Right atrium auricular region (tissue), 2 donors: Measurements from ENCODE around the gene HMGB4. TPM values are rescaled to one million over a fixed set of nuclear protein-coding genes. Genes with fewer than 3 reads are reported as not detected.

Experiments used
- DNase-seq: peaks from one replicate; pipeline ENCODE4 v3.0.0-alpha.2; 2019; ENCODE audit warnings: low spot score
- H3K27ac ChIP-seq, 2 donors: fragments of 200-600 bp; sonication (generic); 1 replicate in 1 of 2; 2 replicates in 1 of 2; pipeline ENCODE4 v1.5.1; 2016 to 2019
- H3K27me3 ChIP-seq, 2 donors: fragments of 200-600 bp; sonication (generic); one replicate each; pipeline versions ENCODE4 v1.5.1 to v1.6.0; 2017 to 2019
- H3K36me3 ChIP-seq: fragments of 200-600 bp; sonication (generic); one replicate; pipeline ENCODE4 v1.5.1; 2016
- H3K4me1 ChIP-seq, 2 donors: fragments of 200-600 bp; sonication (generic); one replicate each; pipeline versions ENCODE4 v1.5.1 to v1.6.0; 2017 to 2019
- H3K4me3 ChIP-seq, 2 donors: fragments of 200-600 bp; sonication (generic); 1 replicate in 1 of 2; 2 replicates in 1 of 2; pipeline ENCODE4 v1.5.1; 2017 to 2019; ENCODE audit warnings: mild to moderate bottlenecking in 1 of 2, moderate library complexity in 1 of 2
- H3K9me3 ChIP-seq, 2 donors: fragments of 200-600 bp; sonication (generic); one replicate each; pipeline ENCODE4 v1.5.1; 2019
- total RNA-seq, 2 donors: library from RNA; depleted of rRNA; stranded (reverse); fragments of >200 nt; gene quantifications; one replicate each; pipeline ENCODE4 v1.1.0, GENCODE V29; 2016
- TF ChIP-seq, protein P1 (sequence below), 2 donors: fragments of 200-600 bp; sonication (generic); IDR thresholded peaks; one replicate each; pipeline ENCODE4 v1.5.1; 2019; ENCODE audit warnings: antibody characterized with exemption in 2 of 2

HMGB4 gene
- total RNA-seq, 2 donors from 2014 or later: not detected

DNA sequence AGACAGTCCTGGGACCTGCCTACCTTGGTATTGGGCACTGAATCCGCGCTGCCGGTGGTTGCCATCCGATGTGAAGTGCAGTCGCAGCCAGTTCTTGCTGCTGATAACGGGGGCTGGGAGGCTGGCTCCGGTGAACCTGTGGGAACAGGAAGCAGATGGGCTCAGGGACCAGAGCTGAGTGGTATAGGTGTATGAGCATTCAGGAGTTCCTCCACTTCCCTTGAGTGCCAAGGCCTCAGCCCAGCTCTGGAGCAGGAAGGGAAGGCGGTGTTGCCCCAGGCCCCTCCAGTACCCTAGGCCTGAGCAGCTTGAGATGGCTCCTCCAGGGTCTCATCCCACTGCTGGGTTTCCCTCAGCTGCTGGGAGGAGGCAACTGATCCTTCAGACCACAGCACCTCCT is 17.0 kb upstream of the HMGB4 start:
- TF ChIP-seq, protein P1, sequence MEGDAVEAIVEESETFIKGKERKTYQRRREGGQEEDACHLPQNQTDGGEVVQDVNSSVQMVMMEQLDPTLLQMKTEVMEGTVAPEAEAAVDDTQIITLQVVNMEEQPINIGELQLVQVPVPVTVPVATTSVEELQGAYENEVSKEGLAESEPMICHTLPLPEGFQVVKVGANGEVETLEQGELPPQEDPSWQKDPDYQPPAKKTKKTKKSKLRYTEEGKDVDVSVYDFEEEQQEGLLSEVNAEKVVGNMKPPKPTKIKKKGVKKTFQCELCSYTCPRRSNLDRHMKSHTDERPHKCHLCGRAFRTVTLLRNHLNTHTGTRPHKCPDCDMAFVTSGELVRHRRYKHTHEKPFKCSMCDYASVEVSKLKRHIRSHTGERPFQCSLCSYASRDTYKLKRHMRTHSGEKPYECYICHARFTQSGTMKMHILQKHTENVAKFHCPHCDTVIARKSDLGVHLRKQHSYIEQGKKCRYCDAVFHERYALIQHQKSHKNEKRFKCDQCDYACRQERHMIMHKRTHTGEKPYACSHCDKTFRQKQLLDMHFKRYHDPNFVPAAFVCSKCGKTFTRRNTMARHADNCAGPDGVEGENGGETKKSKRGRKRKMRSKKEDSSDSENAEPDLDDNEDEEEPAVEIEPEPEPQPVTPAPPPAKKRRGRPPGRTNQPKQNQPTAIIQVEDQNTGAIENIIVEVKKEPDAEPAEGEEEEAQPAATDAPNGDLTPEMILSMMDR (IDR thresholded peaks at IDR 0.05): no peak
- H3K36me3 ChIP-seq: no peaks in the 10 kb centered on the region
- H3K27ac ChIP-seq: no peak overlapping the region
- H3K9me3 ChIP-seq: no peaks in the 10 kb centered on the region
- DNase-seq: no peak
- H3K4me1 ChIP-seq: no peaks in the 10 kb centered on the region
- H3K27me3 ChIP-seq: no peaks in the 10 kb centered on the region
- no peak overlapping the region for H3K4me3 ChIP-seq

DNA sequence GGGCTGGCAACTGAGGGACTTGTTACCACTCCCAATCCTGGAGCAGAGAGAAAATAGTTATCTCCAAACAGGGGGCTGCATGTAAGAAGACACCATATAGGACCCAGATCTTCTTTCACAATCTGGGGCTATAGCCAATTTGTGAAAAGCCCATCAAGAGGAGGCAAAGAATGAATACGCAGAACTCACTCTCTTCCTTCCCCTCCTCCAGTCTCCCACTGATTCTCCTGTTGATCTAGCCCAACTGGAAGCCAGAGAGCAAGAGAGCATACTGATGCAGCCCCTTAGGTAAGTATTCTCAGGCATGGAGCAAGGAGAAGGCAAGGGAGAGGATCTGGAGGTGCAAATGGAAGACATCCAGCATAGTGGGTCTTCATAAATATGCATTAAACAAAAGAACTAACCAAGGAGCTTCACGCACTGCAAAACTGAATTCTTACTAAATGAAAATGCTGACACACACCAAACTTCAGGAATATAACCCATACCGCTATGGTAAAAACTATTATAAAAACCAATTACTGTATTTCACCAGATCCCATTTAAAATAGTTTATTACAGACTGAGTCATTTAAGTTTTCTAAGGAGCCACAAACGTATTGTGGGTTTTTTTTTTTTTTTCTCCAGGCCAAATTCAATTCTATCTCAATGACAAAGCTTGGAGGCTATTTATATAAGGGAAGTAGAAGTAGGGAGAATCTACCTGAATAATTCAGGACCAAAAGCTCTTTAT is 15.5 kb upstream of the HMGB4 start:
- TF ChIP-seq, protein P1 (IDR thresholded peaks at IDR 0.05): no peak
- no peaks in the 10 kb centered on the region for H3K9me3 ChIP-seq
- no peaks in the 10 kb centered on the region for H3K27me3 ChIP-seq
- H3K27ac ChIP-seq: no peak overlapping the region
- DNase-seq: no peak
- H3K4me1 ChIP-seq: no peaks in the 10 kb centered on the region
- H3K4me3 ChIP-seq: no peak overlapping the region
- no peaks in the 10 kb centered on the region for H3K36me3 ChIP-seq

DNA sequence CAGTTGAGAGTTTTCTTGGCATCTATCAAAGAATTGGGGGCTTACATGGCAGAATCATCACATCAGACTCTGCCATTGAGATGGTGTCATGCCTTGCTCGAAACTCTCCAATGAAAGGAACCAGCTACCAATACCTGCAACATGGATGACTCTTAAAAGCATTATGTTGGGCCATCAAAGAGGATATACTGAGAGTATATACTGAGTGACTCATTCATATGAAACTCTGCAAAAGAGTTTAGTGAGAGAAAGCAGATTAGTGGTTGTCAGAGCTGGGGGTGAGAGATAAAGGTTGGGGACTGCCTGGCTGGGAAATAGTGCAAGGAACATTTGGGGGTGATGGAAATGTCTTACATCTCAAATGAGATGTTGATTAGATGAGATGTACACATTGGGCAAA is 14.7 kb upstream of the HMGB4 start:
- Histone ChIP-seq H3K4me1 (no peaks in the 10 kb centered on the region), H3K27ac (no peak overlapping the region), H3K9me3 (no peaks in the 10 kb centered on the region), H3K4me3 (no peak overlapping the region), H3K36me3 (no peaks in the 10 kb centered on the region), H3K27me3 (no peaks in the 10 kb centered on the region)
- no peak for DNase-seq
- TF ChIP-seq, protein P1 (IDR thresholded peaks at IDR 0.05): no peak

DNA sequence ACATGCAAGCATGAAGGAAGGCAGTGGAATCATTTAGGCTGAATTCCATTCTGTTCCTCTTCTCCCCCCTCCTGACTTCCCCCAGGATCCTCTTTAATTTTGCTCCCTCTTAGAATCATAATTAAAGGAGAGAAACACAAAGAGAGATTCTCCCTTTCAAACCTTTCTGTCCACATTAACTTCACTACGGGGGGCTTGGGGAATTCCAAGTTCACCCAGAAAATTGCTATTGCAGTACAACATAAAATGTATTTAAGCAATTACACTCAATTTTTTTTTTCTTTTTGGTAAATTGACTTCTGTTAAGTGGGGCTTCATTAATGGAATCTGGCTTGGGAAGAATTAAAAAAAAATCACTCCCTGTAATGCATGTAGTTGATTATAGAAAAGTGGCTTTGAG is 13.4 kb upstream of the HMGB4 start:
- DNase-seq: no peak
- H3K27me3 ChIP-seq: no peaks in the 10 kb centered on the region
- TF ChIP-seq, protein P1 (IDR thresholded peaks at IDR 0.05): no peak
- no peak overlapping the region for H3K4me3 ChIP-seq
- H3K4me1 ChIP-seq: no peaks in the 10 kb centered on the region
- no peaks in the 10 kb centered on the region for H3K9me3 ChIP-seq
- no peak overlapping the region for H3K27ac ChIP-seq
- H3K36me3 ChIP-seq: no peaks in the 10 kb centered on the region

DNA sequence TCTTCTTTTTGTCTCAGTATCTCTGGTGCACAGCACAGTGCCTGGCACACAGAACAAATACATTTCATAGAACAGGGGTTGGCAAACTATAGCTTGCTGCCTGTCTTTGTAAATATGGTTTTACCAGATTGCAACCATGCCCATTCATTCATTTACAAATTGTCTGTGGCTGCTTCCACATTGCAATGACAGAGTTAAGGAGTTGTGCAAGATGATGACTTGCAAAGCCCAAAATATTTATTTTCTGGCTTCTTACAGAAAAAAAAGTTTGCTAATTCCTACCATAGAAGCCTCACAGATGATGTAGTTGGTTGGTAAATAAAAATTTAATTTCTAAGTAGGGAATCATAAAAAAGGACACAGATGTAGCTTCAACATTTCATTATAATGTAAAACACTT is 11.2 kb upstream of the HMGB4 start:
- no peaks in the 10 kb centered on the region for H3K27me3 ChIP-seq
- no peak overlapping the region for H3K27ac ChIP-seq
- no peaks in the 10 kb centered on the region for H3K4me1 ChIP-seq
- H3K4me3 ChIP-seq: no peak overlapping the region
- no peaks in the 10 kb centered on the region for H3K36me3 ChIP-seq
- no peak for DNase-seq
- TF ChIP-seq, protein P1 (IDR thresholded peaks at IDR 0.05): no peak
- no peaks in the 10 kb centered on the region for H3K9me3 ChIP-seq

DNA sequence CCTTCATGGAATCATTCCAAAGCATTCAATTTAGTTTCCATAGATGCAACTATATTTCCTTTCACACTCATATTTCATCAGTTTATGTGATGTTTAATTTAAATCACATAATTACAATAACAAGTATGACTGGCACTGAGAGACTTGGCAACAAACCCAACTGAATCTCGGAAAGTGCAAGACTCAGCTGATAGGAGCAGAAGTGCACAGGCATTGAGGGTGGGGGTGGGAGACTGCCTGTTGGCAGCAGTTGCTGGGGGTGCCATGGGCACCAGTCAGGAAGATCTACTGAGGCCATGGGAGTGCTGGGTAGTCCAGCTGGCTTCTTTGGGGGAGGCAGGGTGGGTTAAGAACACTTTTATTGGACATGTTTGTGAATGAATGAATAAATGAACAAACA is 10.4 kb upstream of the HMGB4 start:
- Histone ChIP-seq H3K36me3 (no peaks in the 10 kb centered on the region), H3K9me3 (no peaks in the 10 kb centered on the region), H3K4me1 (no peaks in the 10 kb centered on the region), H3K27me3 (no peaks in the 10 kb centered on the region), H3K27ac (no peak overlapping the region), H3K4me3 (no peak overlapping the region)
- DNase-seq: no peak
- TF ChIP-seq, protein P1 (IDR thresholded peaks at IDR 0.05): no peak
